Fibroblast of peridontal ligament (primary cell): ENCODE measurements around the gene ZNF772.

Source experiments
- DNase-seq: peaks from one replicate; pipeline ENCODE4 v3.0.0-alpha.2; 2010; ENCODE audit errors: extremely low read depth

The ZNF772 gene

GRCh38 chr19:57435062-57435978 is 42.0 kb downstream of the ZNF772 start, which contains the start of gene ZNF749:
Gene ZNF749, plus strand, starts transcription at chr19:57435325. Its CDS starts 254 bp downstream, at chr19:57435579.
- peak; percentile 97 for DNase-seq

- no peak for DNase-seq
These were observed 42.8 kb downstream of the ZNF772 start for GRCh38 chr19:57434386-57435061.

GRCh38 chr19:57421037-57421436 is 56.3 kb downstream of the ZNF772 start:
- DNase-seq, result no peak

- DNase-seq, result no peak
These were observed 57.9 kb downstream of the ZNF772 start for GRCh38 chr19:57419439-57419838.
